Measurements from ENCODE around the gene EFCC1.

DNA sequence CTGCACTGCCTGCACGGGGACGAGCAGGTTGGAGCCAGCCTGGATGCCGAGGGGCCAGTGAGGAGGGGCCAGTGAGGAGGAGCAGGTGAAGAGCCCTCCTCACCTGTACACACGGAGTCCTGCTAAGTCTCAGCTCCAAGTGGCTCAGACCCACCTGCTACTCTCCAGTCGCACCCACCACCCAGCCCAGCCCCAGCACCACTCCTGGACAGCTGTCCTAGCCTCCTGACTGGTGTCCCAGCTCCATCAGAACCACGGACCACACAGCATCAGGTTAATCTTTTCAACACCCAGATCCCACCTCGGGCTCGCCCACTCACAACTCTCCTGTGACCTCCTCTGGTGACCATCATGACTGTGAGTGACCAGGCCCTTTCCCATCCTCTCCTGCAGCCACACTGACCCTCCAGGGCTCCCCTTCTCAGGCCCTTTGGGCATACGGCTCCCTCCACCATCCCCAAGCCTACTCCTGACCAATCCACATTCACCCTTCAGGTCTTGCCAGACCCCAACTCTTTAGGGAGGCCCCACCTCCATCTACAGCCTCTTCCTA lies 13.8 kb downstream of the EFCC1 start:
- TF ChIP-seq, protein P1, sequence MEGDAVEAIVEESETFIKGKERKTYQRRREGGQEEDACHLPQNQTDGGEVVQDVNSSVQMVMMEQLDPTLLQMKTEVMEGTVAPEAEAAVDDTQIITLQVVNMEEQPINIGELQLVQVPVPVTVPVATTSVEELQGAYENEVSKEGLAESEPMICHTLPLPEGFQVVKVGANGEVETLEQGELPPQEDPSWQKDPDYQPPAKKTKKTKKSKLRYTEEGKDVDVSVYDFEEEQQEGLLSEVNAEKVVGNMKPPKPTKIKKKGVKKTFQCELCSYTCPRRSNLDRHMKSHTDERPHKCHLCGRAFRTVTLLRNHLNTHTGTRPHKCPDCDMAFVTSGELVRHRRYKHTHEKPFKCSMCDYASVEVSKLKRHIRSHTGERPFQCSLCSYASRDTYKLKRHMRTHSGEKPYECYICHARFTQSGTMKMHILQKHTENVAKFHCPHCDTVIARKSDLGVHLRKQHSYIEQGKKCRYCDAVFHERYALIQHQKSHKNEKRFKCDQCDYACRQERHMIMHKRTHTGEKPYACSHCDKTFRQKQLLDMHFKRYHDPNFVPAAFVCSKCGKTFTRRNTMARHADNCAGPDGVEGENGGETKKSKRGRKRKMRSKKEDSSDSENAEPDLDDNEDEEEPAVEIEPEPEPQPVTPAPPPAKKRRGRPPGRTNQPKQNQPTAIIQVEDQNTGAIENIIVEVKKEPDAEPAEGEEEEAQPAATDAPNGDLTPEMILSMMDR (IDR thresholded peaks at IDR 0.05; ENCODE audit: low read length), result no peak
- TF ChIP-seq EZH2 (optimal IDR thresholded peaks at IDR 0.05; ENCODE audit: low read depth, low read length), result no peak
